MM.1S (cell line): ENCODE data around the gene TIMM44.
A peak's percentile ranks its signal among the peaks of the same experiment; 100 is the strongest.

Experiments used
- DNase-seq: peaks from one replicate; pipeline ENCODE4 v3.0.0-alpha.2; 2015
- H2AFZ ChIP-seq: fragments of 300-600 bp; sonication (generic); 2 replicates; pipeline ENCODE4 v1.6.0; 2016; ENCODE audit warnings: antibody characterized with exemption, low read length
- H3F3A ChIP-seq: fragments of 300-600 bp; sonication (generic); 2 replicates; pipeline ENCODE4 v1.6.1; 2016; ENCODE audit warnings: mild to moderate bottlenecking, antibody characterized with exemption, low read length, moderate library complexity, mixed read lengths; ENCODE audit not compliant: insufficient read depth
- H3K27ac ChIP-seq: fragments of 300-600 bp; sonication (generic); 2 replicates; pipeline ENCODE4 v1.5.1; 2016; ENCODE audit warnings: mild to moderate bottlenecking, low read length
- H3K27me3 ChIP-seq: fragments of 300-600 bp; sonication (generic); replicated peaks from 2 replicates; pipeline ENCODE4 v1.6.0; 2016; ENCODE audit warnings: low read length; ENCODE audit not compliant: insufficient read depth
- H3K36me3 ChIP-seq: fragments of 300-600 bp; sonication (generic); replicated peaks from 2 replicates; pipeline ENCODE4 v1.6.1; 2016; ENCODE audit warnings: mild to moderate bottlenecking, low read length, mixed read lengths; ENCODE audit not compliant: insufficient read depth
- H3K4me1 ChIP-seq: fragments of 300-600 bp; sonication (generic); 2 replicates; pipeline ENCODE4 v1.6.1; 2016; ENCODE audit warnings: low read length, mixed read lengths
- H3K4me2 ChIP-seq: fragments of 300-600 bp; sonication (generic); 2 replicates; pipeline ENCODE4 v1.6.0; 2016; ENCODE audit warnings: low read depth, low read length
- H3K4me3 ChIP-seq: fragments of 300-600 bp; sonication (generic); 2 replicates; pipeline ENCODE4 v1.5.1; 2016; ENCODE audit warnings: low read length, mixed read lengths
- H3K79me2 ChIP-seq: fragments of 300-600 bp; sonication (generic); 2 replicates; pipeline ENCODE4 v1.6.1; 2016; ENCODE audit warnings: mixed run types, low read length, mixed read lengths
- H3K9ac ChIP-seq: fragments of 300-600 bp; sonication (generic); 2 replicates; pipeline ENCODE4 v1.6.1; 2016; ENCODE audit warnings: low read length, mixed read lengths
- H3K9me2 ChIP-seq: fragments of 300-600 bp; sonication (generic); replicated peaks from 2 replicates; pipeline ENCODE4 v1.6.1; 2016; ENCODE audit warnings: mild to moderate bottlenecking, low read length, mixed read lengths; ENCODE audit not compliant: insufficient read depth
- H3K9me3 ChIP-seq: fragments of 300-600 bp; sonication (generic); replicated peaks from 2 replicates; pipeline ENCODE4 v1.6.1; 2016; ENCODE audit warnings: mild to moderate bottlenecking, low read length, mixed read lengths; ENCODE audit not compliant: insufficient read depth
- H4K20me1 ChIP-seq: fragments of 300-600 bp; sonication (generic); 2 replicates; pipeline ENCODE4 v1.6.1; 2016; ENCODE audit warnings: mild to moderate bottlenecking, low read length, moderate library complexity, mixed read lengths; ENCODE audit not compliant: insufficient read depth
- EZH2 ChIP-seq: fragments of 300-600 bp; sonication (generic); optimal IDR thresholded peaks from 2 replicates; pipeline ENCODE3; 2017; ENCODE audit warnings: low read depth, mild to moderate bottlenecking, antibody characterized with exemption, low read length, mixed read lengths
- EZH2phosphoT487 ChIP-seq: fragments of 300-600 bp; sonication (generic); IDR thresholded peaks from 2 replicates; pipeline ENCODE4 v1.6.1; 2018; ENCODE audit warnings: antibody characterized with exemption, low read length
- TF ChIP-seq, protein P1 (sequence below): fragments of 300-600 bp; sonication (generic); IDR thresholded peaks from 2 replicates; pipeline ENCODE4 v1.5.1; 2016; ENCODE audit warnings: antibody characterized with exemption, low read length, mixed read lengths

TIMM44 gene

DNA sequence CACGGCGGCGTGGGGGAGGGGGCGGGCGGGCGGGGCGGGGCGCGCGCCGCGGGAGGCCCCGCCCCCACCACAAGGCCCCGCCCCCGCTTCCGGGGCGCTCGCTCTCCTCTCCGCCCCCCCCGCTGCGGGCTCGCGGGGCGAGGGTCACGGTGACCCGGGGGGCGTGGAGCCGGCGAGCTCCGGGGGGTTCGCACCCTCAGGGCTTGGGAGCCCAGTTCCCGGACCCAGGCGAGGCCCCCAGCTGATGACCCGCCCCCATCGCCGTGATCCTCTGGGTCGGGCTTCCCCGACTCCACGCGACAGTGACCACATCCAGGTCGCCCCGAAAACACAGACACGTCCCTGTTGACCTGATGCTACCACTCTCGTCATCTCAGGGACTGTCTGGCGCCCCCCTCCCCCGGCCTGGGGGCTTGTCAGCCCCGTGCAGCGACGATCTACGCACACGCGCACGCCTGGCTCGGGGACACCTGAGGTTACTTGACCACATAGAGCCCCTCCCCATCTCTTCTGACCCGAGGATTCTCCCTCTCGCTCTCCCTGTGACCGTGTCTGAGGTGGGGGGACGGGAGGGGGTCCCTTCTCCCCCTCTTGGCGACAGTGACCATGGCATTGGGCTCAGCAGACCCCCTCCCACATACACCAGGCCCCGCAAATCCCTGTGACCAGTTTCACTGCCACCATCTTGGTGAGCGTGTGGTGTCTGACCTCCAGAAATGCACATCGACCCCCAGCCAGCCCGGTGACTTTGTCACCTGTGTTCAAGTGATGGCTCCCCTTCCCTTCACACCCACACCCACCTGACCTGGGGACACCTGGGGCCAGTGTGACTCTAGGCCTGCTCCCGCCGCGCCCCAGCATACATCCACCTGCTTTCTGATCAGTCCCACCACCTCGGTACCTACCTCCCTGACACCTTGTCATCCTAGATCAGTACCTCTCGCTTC, 39.1 kb downstream of the TIMM44 start:
- Histone ChIP-seq H3K4me2 (peak overlapping the region; percentile 94), H3K27ac (no peak overlapping the region), H4K20me1 (peaks cover 19% of the 10 kb centered on the region), H3K9ac (peak overlapping the region; percentile 56), H3K9me3 (no peaks in the 10 kb centered on the region), H3K36me3 (no peaks in the 10 kb centered on the region), H3K27me3 (peaks cover 10% of the 10 kb centered on the region; the same call in 1 of the 2 replicates), H3F3A (no peaks in the 10 kb centered on the region), H3K9me2 (no peaks in the 10 kb centered on the region), H2AFZ (no peak overlapping the region), H3K4me1 (peaks cover 14% of the 10 kb centered on the region; the same call in 1 of the 2 replicates), H3K79me2 (peaks cover 59% of the 10 kb centered on the region), H3K4me3 (peak overlapping the region; percentile 75)
- peak; percentile 42 for DNase-seq
- no peak for TF ChIP-seq EZH2phosphoT487
- TF ChIP-seq, protein P1, sequence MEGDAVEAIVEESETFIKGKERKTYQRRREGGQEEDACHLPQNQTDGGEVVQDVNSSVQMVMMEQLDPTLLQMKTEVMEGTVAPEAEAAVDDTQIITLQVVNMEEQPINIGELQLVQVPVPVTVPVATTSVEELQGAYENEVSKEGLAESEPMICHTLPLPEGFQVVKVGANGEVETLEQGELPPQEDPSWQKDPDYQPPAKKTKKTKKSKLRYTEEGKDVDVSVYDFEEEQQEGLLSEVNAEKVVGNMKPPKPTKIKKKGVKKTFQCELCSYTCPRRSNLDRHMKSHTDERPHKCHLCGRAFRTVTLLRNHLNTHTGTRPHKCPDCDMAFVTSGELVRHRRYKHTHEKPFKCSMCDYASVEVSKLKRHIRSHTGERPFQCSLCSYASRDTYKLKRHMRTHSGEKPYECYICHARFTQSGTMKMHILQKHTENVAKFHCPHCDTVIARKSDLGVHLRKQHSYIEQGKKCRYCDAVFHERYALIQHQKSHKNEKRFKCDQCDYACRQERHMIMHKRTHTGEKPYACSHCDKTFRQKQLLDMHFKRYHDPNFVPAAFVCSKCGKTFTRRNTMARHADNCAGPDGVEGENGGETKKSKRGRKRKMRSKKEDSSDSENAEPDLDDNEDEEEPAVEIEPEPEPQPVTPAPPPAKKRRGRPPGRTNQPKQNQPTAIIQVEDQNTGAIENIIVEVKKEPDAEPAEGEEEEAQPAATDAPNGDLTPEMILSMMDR: no peak

DNA sequence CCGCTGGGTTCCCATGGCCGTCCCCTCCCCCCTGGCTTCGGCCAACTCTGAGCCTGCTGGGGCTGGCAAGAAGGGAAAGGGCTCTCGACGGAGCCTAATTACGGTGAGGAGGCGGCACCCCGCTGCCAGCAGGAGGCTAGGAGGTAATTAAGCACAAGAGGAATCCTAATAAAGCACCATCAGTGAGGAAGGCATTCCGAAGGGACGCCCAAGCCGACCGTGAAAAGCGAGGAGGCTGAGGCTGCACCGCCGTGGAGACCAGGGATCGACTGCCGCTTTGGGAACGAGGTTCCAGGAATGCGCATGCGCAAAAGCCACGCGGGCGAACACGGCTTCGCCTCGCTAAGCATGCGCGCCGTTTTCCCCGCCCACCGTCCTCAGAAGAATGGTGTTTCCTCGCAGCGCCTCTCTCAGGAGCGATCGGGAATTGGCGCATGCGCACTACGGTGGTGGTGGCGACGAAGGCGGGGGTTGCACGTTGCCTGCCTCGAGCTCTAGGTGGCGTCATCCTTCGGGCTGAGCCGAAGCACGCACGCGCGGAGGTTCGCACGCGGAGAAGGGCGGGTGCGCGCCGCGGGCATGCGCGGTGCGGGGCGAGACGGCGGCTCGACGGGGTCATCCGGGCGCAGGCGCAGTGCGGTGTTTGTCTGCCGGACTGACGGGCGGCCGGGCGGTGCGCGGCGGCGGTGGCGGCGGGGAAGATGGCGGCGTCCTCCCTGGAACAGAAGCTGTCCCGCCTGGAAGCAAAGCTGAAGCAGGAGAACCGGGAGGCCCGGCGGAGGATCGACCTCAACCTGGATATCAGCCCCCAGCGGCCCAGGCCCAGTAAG, 40.0 kb downstream of the TIMM44 start, which contains the start of gene MAP2K7:
TSS of gene MAP2K7 (plus strand) at position 634 of the 830 bp plus-strand sequence. CDS start at position 702, 68 bp downstream.
- TF ChIP-seq EZH2phosphoT487: no peak
- TF ChIP-seq, protein P1: peak; percentile 84
- no peak for TF ChIP-seq EZH2
- Histone ChIP-seq H3K9ac (peak within 1 kb of the TSS; percentile 65), H3F3A (no peaks in the 10 kb centered on the region), H3K9me2 (no peaks in the 10 kb centered on the region), H3K79me2 (peaks cover 50% of the 10 kb centered on the region), H2AFZ (peak within 1 kb of the TSS; percentile 86), H3K4me1 (peaks cover 14% of the 10 kb centered on the region; the same call in 1 of the 2 replicates), H3K9me3 (no peaks in the 10 kb centered on the region), H3K36me3 (no peaks in the 10 kb centered on the region), H3K4me3 (peak within 1 kb of the TSS; percentile 75), H3K4me2 (peak within 1 kb of the TSS; percentile 98), H3K27me3 (peaks cover 17% of the 10 kb centered on the region; the same call in 1 of the 2 replicates), H3K27ac (no peak within 1 kb of the TSS; the same call in 1 of the 2 replicates), H4K20me1 (peaks cover 19% of the 10 kb centered on the region)
- DNase-seq: peak; percentile 100

DNA sequence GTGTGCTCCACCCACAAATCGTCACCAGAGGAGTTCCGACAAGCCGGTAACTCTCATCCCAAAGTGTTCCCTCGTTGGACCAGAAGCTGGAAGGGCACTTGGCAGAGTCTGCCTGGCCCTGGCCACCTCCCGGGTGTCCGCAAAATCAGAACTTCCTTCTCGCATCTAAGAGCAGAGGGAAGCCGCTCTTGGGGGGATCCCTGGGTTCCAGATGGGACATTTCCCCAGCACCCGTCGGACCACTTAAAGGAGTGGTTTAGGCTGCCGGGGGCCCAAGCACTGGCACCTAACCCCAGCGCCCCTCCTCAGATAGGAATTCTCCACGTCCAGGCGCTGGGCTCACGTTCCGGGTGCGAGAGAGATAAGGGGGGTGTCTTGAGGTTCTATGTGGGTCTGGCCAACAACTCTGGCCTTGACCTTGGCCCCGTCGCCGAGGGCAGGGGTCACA, 40.6 kb downstream of the TIMM44 start:
- DNase-seq: peak; percentile 8
- Histone ChIP-seq H3F3A (no peaks in the 10 kb centered on the region), H2AFZ (peak overlapping the region; percentile 86)

More for the DNA sequence above, 40.6 kb downstream of the TIMM44 start:
- Histone ChIP-seq H3K9me3 (no peaks in the 10 kb centered on the region), H3K4me3 (peak overlapping the region; percentile 69), H3K27ac (no peak overlapping the region; the same call in 1 of the 2 replicates), H4K20me1 (peaks cover 19% of the 10 kb centered on the region; the same call in 1 of the 2 replicates), H3K36me3 (no peaks in the 10 kb centered on the region), H3K4me2 (peak overlapping the region; percentile 98), H3K79me2 (peaks cover 43% of the 10 kb centered on the region), H3K27me3 (peaks cover 18% of the 10 kb centered on the region), H3K4me1 (peaks cover 14% of the 10 kb centered on the region; the same call in 1 of the 2 replicates), H3K9ac (peak overlapping the region; percentile 65), H3K9me2 (no peaks in the 10 kb centered on the region)
- TF ChIP-seq, protein P1: no peak
- TF ChIP-seq EZH2: no peak
- TF ChIP-seq EZH2phosphoT487: no peak
